ENCODE results near the gene MACROD2.

The MACROD2 gene

DNA sequence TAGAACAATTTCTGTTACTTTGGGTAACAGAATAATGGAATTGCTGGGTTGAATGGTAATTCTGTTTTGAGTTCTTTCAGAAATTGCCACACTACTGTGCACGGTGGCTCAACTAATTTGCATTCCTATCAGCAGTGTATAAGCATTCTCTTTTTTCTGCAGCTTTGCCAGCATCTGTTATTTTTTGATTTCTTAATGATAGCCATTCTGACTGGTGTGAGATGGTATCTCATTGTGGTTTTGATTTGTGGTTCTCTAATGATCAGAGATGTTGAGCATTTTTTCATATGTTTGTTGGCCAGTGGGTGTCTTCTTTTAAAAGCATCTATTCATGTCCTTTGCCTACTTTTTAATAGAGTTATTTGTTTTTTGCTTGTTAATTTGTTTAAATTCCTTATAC, 1731.1 kb downstream of the MACROD2 start:
- no peak overlapping the region for H3K27ac ChIP-seq
- TF ChIP-seq ZFX (IDR thresholded peaks at IDR 0.05; ENCODE audit: borderline replicate concordance): no peak
- TF ChIP-seq, protein P1, sequence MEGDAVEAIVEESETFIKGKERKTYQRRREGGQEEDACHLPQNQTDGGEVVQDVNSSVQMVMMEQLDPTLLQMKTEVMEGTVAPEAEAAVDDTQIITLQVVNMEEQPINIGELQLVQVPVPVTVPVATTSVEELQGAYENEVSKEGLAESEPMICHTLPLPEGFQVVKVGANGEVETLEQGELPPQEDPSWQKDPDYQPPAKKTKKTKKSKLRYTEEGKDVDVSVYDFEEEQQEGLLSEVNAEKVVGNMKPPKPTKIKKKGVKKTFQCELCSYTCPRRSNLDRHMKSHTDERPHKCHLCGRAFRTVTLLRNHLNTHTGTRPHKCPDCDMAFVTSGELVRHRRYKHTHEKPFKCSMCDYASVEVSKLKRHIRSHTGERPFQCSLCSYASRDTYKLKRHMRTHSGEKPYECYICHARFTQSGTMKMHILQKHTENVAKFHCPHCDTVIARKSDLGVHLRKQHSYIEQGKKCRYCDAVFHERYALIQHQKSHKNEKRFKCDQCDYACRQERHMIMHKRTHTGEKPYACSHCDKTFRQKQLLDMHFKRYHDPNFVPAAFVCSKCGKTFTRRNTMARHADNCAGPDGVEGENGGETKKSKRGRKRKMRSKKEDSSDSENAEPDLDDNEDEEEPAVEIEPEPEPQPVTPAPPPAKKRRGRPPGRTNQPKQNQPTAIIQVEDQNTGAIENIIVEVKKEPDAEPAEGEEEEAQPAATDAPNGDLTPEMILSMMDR (IDR thresholded peaks at IDR 0.05): no peak

DNA sequence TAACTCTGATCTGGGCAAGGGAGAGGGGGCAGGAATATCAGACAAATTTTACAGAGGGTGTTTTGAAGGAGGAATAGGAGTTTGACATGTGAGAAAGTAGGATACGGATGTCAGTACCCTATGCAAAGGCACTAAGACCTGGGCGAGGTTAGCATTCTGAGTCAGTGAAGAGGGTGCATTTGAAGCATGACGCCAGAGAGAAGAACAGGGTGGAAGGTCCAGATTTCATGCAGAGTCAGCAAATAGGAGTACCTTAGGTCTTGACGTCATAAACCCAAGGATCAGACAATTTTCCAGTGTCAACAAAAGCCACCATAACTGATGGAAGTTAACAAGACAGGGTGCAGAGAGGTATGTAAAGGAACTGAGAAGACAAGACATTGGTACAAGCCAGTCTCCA, 1738.7 kb downstream of the MACROD2 start:
- H3K27ac ChIP-seq: no peak overlapping the region
- TF ChIP-seq, protein P1 (IDR thresholded peaks at IDR 0.05): no peak
- no peak for TF ChIP-seq ZFX (IDR thresholded peaks at IDR 0.05; ENCODE audit: borderline replicate concordance)

DNA sequence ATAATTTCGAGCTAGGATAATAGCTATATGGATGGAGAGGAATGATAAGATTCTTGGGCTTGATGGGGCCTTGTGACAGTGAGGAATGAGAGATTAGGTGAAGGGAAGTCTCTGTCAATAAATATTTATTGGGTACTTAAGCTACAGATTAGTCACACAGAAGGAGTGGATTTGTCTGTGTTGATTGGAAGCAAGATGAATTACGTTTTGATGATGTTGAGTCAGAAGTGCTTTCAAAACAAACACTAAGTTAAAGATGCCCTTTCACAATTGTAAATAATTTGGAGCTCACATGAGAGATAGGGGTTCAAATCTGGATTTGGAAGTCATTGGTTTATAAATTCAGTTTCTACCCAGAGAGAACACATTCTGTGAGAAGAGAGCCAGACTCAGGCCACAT, 1743.7 kb downstream of the MACROD2 start:
- TF ChIP-seq ZFX (IDR thresholded peaks at IDR 0.05; ENCODE audit: borderline replicate concordance): no peak
- TF ChIP-seq, protein P1 (IDR thresholded peaks at IDR 0.05): no peak
- no peak overlapping the region for H3K27ac ChIP-seq

DNA sequence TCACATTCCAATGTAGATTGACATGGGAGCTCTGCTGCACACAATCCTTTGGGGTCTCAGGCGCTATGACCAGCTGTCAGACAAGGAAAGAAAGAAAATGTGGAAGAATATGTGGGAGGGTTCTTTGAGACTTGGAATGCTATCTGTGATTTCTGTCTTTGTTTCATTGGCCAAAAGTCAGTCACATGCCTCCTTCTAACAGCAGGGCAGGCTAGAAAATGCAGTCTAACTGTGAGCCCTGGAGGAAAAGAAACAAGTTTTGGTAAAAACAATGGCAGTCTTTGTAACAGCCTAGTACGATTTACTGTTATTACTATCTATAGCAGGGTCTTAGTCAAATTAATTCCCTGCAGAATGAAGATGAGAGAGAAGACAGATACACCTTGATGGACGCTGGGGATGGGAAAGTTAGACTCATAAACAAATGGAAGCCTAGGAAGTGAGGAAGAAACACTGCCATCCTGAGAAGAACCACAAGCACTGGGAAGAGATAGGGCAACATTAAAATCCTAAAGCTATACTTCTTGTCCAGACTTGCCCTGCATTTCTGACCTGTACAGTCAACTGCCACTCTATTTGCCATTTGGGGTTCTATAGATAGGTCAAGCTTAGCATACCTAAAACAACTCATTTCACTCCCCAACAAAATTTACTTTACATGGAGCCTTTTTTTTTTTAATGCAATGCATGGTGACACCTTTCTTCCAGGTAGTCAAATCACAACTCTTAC, 1744.9 kb downstream of the MACROD2 start:
- H3K27ac ChIP-seq: no peak overlapping the region
- TF ChIP-seq ZFX (IDR thresholded peaks at IDR 0.05; ENCODE audit: borderline replicate concordance): no peak
- TF ChIP-seq, protein P1 (IDR thresholded peaks at IDR 0.05): no peak

DNA sequence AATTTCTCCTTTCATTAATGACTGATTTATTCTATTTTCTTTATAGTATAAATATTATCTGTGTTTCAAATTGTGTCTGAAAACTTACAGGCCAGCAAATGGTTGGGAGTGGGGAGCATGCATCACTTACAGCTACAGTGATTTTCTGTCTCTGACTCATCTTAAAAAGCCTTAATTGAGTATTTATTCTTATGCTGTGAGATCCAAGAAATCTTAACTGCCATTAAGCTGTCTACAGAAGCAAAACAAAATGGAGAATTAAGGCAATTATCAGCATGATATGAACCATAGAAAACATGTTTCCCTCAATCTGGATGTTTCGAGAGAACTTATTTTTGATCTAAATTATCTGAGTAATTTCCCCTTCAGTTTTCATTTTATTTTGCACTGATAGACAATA, 1746.8 kb downstream of the MACROD2 start:
- no peak for TF ChIP-seq ZFX (IDR thresholded peaks at IDR 0.05; ENCODE audit: borderline replicate concordance)
- TF ChIP-seq, protein P1 (IDR thresholded peaks at IDR 0.05): no peak
- no peak overlapping the region for H3K27ac ChIP-seq

DNA sequence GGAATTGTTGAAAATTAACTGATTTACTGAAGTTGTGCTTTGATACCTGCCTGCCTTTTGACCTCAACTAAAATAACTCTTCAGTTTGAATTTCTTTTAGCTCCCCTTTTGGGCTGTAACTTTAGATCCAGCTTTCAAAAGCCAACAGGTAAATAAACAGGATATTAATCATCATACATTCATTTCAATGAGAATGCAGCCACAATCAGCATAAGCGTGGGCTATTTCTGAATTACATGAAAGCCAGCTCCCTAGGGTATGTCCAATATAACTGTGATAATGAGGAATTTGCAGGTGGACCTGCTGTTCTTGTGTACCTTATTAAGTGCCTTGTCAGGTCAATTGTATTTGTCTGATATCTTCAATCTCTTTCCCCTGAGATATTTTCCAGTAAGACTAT, 1747.3 kb downstream of the MACROD2 start:
- no peak overlapping the region for H3K27ac ChIP-seq
- TF ChIP-seq, protein P1 (IDR thresholded peaks at IDR 0.05): no peak
- TF ChIP-seq ZFX (IDR thresholded peaks at IDR 0.05; ENCODE audit: borderline replicate concordance): no peak

DNA sequence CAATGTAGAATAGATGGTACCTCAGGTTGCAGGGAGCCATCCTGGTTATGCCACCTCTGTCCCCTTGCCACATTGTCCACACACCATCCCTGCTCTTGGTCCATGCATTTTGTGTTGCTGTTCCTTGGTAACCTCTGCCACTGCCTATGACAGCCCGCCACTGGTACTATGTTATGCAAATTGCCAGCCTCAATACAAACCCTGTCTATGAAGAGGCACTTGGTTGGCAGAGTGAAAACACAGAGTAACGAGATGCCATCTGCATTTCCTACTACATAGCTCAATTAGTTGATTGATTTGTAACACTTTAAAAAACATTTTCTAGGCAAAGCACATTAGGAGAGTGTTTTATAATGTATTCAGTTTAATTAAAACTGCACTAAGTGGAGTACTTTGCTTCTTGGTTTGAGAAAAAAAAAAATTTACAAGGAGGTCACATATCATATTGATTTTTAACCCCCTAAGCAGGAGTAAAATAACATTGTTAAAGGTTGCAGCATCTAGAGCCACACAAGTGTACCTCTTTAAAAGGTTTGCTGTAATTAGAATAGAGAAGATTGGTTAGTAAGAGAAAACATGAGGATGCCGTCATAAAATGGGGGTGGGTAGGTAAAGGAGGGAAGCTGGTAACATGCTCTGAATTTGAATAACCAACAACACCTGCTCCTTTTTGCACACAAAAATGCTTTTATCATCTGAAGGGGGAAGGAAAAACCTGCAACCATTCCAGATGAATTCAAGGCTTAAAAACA, 1760.9 kb downstream of the MACROD2 start:
- TF ChIP-seq, protein P1 (IDR thresholded peaks at IDR 0.05): no peak
- no peak for TF ChIP-seq ZFX (IDR thresholded peaks at IDR 0.05; ENCODE audit: borderline replicate concordance)
- H3K27ac ChIP-seq: no peak overlapping the region
